Measurements from ENCODE around the gene MACROD2.

Gene MACROD2

GRCh38 chr20:14929388-14929787, 934.1 kb downstream of the MACROD2 start:
- no peak for DNase-seq

GRCh38 chr20:14932040-14932439, 936.7 kb downstream of the MACROD2 start:
- DNase-seq, result no peak

- DNase-seq, result no peak
Measured at GRCh38 chr20:14935285-14935684, 940.0 kb downstream of the MACROD2 start.

- no peak for DNase-seq
Measured at GRCh38 chr20:14937021-14937420, 941.7 kb downstream of the MACROD2 start.

GRCh38 chr20:14937846-14938245, 942.5 kb downstream of the MACROD2 start:
- DNase-seq, result no peak

- no peak for DNase-seq
Measured at GRCh38 chr20:14947536-14947935, 952.2 kb downstream of the MACROD2 start.

- no peak for DNase-seq
Measured at GRCh38 chr20:14947946-14948345, 952.6 kb downstream of the MACROD2 start.

GRCh38 chr20:14948416-14948815, 953.1 kb downstream of the MACROD2 start:
- DNase-seq, result no peak

GRCh38 chr20:14950633-14951032, 955.3 kb downstream of the MACROD2 start:
- DNase-seq, result no peak

GRCh38 chr20:14951105-14951504, 955.8 kb downstream of the MACROD2 start:
- DNase-seq, result no peak

- DNase-seq, result no peak
Measured at GRCh38 chr20:14951707-14952418, 956.5 kb downstream of the MACROD2 start.

- no peak for DNase-seq
Measured at GRCh38 chr20:14953736-14954135, 958.4 kb downstream of the MACROD2 start.

- no peak for DNase-seq
Measured at GRCh38 chr20:14955399-14955798, 960.1 kb downstream of the MACROD2 start.

GRCh38 chr20:14956026-14956425, 960.7 kb downstream of the MACROD2 start:
- DNase-seq, result no peak

GRCh38 chr20:14956538-14956937, 961.2 kb downstream of the MACROD2 start:
- DNase-seq, result no peak

GRCh38 chr20:14957402-14957801, 962.1 kb downstream of the MACROD2 start:
- no peak for DNase-seq

GRCh38 chr20:14958626-14959025, 963.3 kb downstream of the MACROD2 start:
- DNase-seq, result no peak

- DNase-seq, result no peak
Measured at GRCh38 chr20:14959506-14960475, 964.5 kb downstream of the MACROD2 start.

- DNase-seq, result no peak
Measured at GRCh38 chr20:14960831-14961230, 965.5 kb downstream of the MACROD2 start.

GRCh38 chr20:14963262-14963663, 967.9 kb downstream of the MACROD2 start:
- no peak for DNase-seq

GRCh38 chr20:14966203-14966602, 970.9 kb downstream of the MACROD2 start:
- no peak for DNase-seq

- no peak for DNase-seq
Measured at GRCh38 chr20:14966808-14967207, 971.5 kb downstream of the MACROD2 start.

GRCh38 chr20:14972256-14972655, 976.9 kb downstream of the MACROD2 start:
- no peak for DNase-seq

- DNase-seq, result no peak
Measured at GRCh38 chr20:14972690-14973089, 977.4 kb downstream of the MACROD2 start.

All from hippocampal formation (tissue), 2 donors.